Bronchial epithelial cell (primary cell): ENCODE results near the gene RGS3. TPM values are rescaled to one million over a fixed set of nuclear protein-coding genes. Genes with fewer than 3 reads are reported as not detected.
A peak's percentile ranks its signal among the peaks of the same experiment; 100 is the strongest.

Experiments
- DNase-seq: peaks from one replicate; pipeline ENCODE4 v3.0.0-alpha.2; 2010; ENCODE audit warnings: low read depth
- FAIRE-seq: peaks from 2 replicates; lab custom pipeline; 2011; peaks lifted over from hg19 to GRCh38; lab: Jason Lieb, UNC
- H3K27me3 ChIP-seq: 2 replicates; pipeline ENCODE4 v1.5.1; 2011; ENCODE audit warnings: low read length; ENCODE audit not compliant: control insufficient read depth, insufficient read depth
- H3K36me3 ChIP-seq: 2 replicates; pipeline ENCODE4 v1.5.1; 2011; ENCODE audit warnings: low read length; ENCODE audit not compliant: control insufficient read depth, insufficient read depth
- H3K4me3 ChIP-seq: 2 replicates; pipeline ENCODE4 v1.5.1; 2011; ENCODE audit warnings: mild to moderate bottlenecking, low read depth, low read length, control low read depth
- CTCF ChIP-seq: IDR thresholded peaks from 2 replicates; pipeline ENCODE4 v1.5.1; 2011; ENCODE audit warnings: mild to moderate bottlenecking, moderate library complexity, low read length, control low read depth, inconsistent platforms; ENCODE audit not compliant: insufficient read depth, severe bottlenecking
- total RNA-seq: library from RNA; depleted of rRNA; stranded (reverse); fragments of >200 nt; gene quantifications from 2 replicates; pipeline ENCODE4 v1.2.1, GENCODE V29; 2014

The RGS3 gene
- total RNA-seq, 1 donor from 2014 or later: 22.1 TPM

GRCh38 chr9:113509463-113509862 lies 45.9 kb downstream of the RGS3 start:
- TF ChIP-seq CTCF: no peak
- FAIRE-seq (no peak), DNase-seq (no peak)
- H3K27me3 ChIP-seq: no peaks in the 10 kb centered on the region
- H3K36me3 ChIP-seq: no peaks in the 10 kb centered on the region
- no peak overlapping the region for H3K4me3 ChIP-seq

- H3K4me3 ChIP-seq: no peak overlapping the region
- FAIRE-seq (no peak), DNase-seq (no peak)
- no peaks in the 10 kb centered on the region for H3K36me3 ChIP-seq
- TF ChIP-seq CTCF: no peak
- H3K27me3 ChIP-seq: no peaks in the 10 kb centered on the region
Measured at GRCh38 chr9:113511047-113511521, 47.6 kb downstream of the RGS3 start.

GRCh38 chr9:113511856-113512761 lies 48.6 kb downstream of the RGS3 start:
- H3K36me3 ChIP-seq: no peaks in the 10 kb centered on the region
- TF ChIP-seq CTCF: no peak
- FAIRE-seq (no peak), DNase-seq (peak; percentile 13)
- H3K27me3 ChIP-seq: no peaks in the 10 kb centered on the region
- H3K4me3 ChIP-seq: no peak overlapping the region

- H3K36me3 ChIP-seq: no peaks in the 10 kb centered on the region
Measured at GRCh38 chr9:113513111-113513510, 49.6 kb downstream of the RGS3 start.

GRCh38 chr9:113513536-113513935 lies 50.0 kb downstream of the RGS3 start:
- no peak for FAIRE-seq
- no peak for DNase-seq
- Histone ChIP-seq H3K36me3 (no peaks in the 10 kb centered on the region), H3K27me3 (no peaks in the 10 kb centered on the region), H3K4me3 (no peak overlapping the region)
- TF ChIP-seq CTCF: no peak

More at GRCh38 chr9:113513111-113513510, 49.6 kb downstream of the RGS3 start:
- no peak for FAIRE-seq
- no peak for DNase-seq
- no peak for TF ChIP-seq CTCF
- Histone ChIP-seq H3K27me3 (no peaks in the 10 kb centered on the region), H3K4me3 (no peak overlapping the region)
